SK-N-SH treated with all-trans-retinoic acid at 6 μM for 48 hours (cell line): ENCODE measurements around the gene PRKACG.

Experiments used
- ATAC-seq: fragments of 200-7000 bp; cut with Tn5 transposase; 3 replicates; pipeline ENCODE4 v1.9.1; 2020; ENCODE audit warnings: mild to moderate bottlenecking, moderate library complexity
- ARNTL ChIP-seq: fragments of 450-650 bp; formaldehyde crosslinking; IDR thresholded peaks from 2 replicates; pipeline ENCODE4 v1.5.0; 2020; ENCODE audit warnings: low read depth, mild to moderate bottlenecking, moderate library complexity, borderline replicate concordance
- BACH2 ChIP-seq: fragments of 250-450 bp; sonication (Bioruptor Pico); IDR thresholded peaks from 2 replicates; pipeline ENCODE4 v1.9.0; 2021; ENCODE audit warnings: mild to moderate bottlenecking, borderline replicate concordance
- CREB5 ChIP-seq: fragments of 250-450 bp; sonication (Bioruptor Pico); IDR thresholded peaks from 2 replicates; pipeline ENCODE4 v1.5.1; 2020; ENCODE audit warnings: low read depth, mild to moderate bottlenecking, moderate library complexity
- CSDC2 ChIP-seq: fragments of 250-450 bp; sonication (Bioruptor Pico); IDR thresholded peaks from 2 replicates; pipeline ENCODE4 v1.5.0; 2020; ENCODE audit warnings: mild to moderate bottlenecking, moderate library complexity
- CSRNP3 ChIP-seq: fragments of 250-450 bp; sonication (Bioruptor Pico); IDR thresholded peaks from 2 replicates; pipeline ENCODE4 v1.5.1; 2021; ENCODE audit warnings: mild to moderate bottlenecking, moderate library complexity
- ESRRG ChIP-seq: fragments of 250-450 bp; sonication (Bioruptor Pico); IDR thresholded peaks from 2 replicates; pipeline ENCODE4 v1.6.1; 2021; ENCODE audit warnings: mild to moderate bottlenecking
- GLIS3 ChIP-seq: fragments of 250-450 bp; sonication (Bioruptor Pico); IDR thresholded peaks from 2 replicates; pipeline ENCODE4 v1.5.0; 2020; ENCODE audit warnings: mild to moderate bottlenecking, moderate library complexity
- ISL1 ChIP-seq: fragments of 250-450 bp; sonication (Bioruptor Pico); IDR thresholded peaks from 2 replicates; pipeline ENCODE4 v2.1.2; 2022; ENCODE audit warnings: mild to moderate bottlenecking, moderate library complexity
- PATZ1 ChIP-seq: fragments of 250-450 bp; sonication (Bioruptor Pico); IDR thresholded peaks from 2 replicates; pipeline ENCODE4 v1.8.0; 2020; ENCODE audit warnings: mild to moderate bottlenecking, moderate library complexity, borderline replicate concordance
- POU6F1 ChIP-seq: fragments of 250-450 bp; sonication (Bioruptor Pico); IDR thresholded peaks from 2 replicates; pipeline ENCODE4 v1.8.0; 2021; ENCODE audit warnings: low read depth, mild to moderate bottlenecking, moderate library complexity, borderline replicate concordance
- PPARA ChIP-seq: fragments of 250-450 bp; sonication (Bioruptor Pico); IDR thresholded peaks from 2 replicates; pipeline ENCODE4 v1.5.0; 2020; ENCODE audit warnings: mild to moderate bottlenecking, borderline replicate concordance
- RARB ChIP-seq: fragments of 250-450 bp; sonication (Bioruptor Pico); IDR thresholded peaks from 2 replicates; pipeline ENCODE4 v1.8.0; 2021; ENCODE audit warnings: mild to moderate bottlenecking, moderate library complexity
- TCF4 ChIP-seq: fragments of 250-450 bp; sonication (Bioruptor Pico); IDR thresholded peaks from 2 replicates; pipeline ENCODE4 v1.8.0; 2021; ENCODE audit warnings: mild to moderate bottlenecking, moderate library complexity, borderline replicate concordance
- TOX ChIP-seq: fragments of 250-450 bp; sonication (Bioruptor Pico); IDR thresholded peaks from 2 replicates; pipeline ENCODE4 v1.8.0; 2021; ENCODE audit warnings: mild to moderate bottlenecking, moderate library complexity, borderline replicate concordance
- TSHZ2 ChIP-seq: fragments of 250-450 bp; sonication (Bioruptor Pico); IDR thresholded peaks from 2 replicates; pipeline ENCODE4 v1.5.0; 2020; ENCODE audit warnings: mild to moderate bottlenecking, moderate library complexity
- ZC3H10 ChIP-seq: fragments of 250-450 bp; sonication (Bioruptor Pico); IDR thresholded peaks from 2 replicates; pipeline ENCODE4 v1.5.1; 2021; ENCODE audit warnings: mild to moderate bottlenecking, moderate library complexity
- ZFP3 ChIP-seq: fragments of 250-450 bp; sonication (Bioruptor Pico); IDR thresholded peaks from 2 replicates; pipeline ENCODE4 v1.5.0; 2020; ENCODE audit warnings: mild to moderate bottlenecking, moderate library complexity
- ZFP30 ChIP-seq: fragments of 450-650 bp; formaldehyde crosslinking; IDR thresholded peaks from 2 replicates; pipeline ENCODE4 v1.5.0; 2022; ENCODE audit warnings: mild to moderate bottlenecking, moderate library complexity
- ZNF565 ChIP-seq: fragments of 450-650 bp; formaldehyde crosslinking; conservative IDR thresholded peaks from 2 replicates; pipeline ENCODE4 v1.5.0; 2020; ENCODE audit warnings: low read depth, mild to moderate bottlenecking, moderate library complexity
- ZNF70 ChIP-seq: fragments of 450-650 bp; formaldehyde crosslinking; IDR thresholded peaks from 2 replicates; pipeline ENCODE4 v1.5.0; 2020; ENCODE audit warnings: mild to moderate bottlenecking, moderate library complexity
- ZNF8 ChIP-seq: fragments of 450-650 bp; formaldehyde crosslinking; IDR thresholded peaks from 2 replicates; pipeline ENCODE4 v1.5.0; 2020; ENCODE audit warnings: mild to moderate bottlenecking, moderate library complexity

Gene PRKACG

GRCh38 chr9:69003051-69003450, 10.9 kb downstream of the PRKACG start:
- no peak for TF ChIP-seq RARB (CRISPR knock-in tag)
- no peak for TF ChIP-seq CREB5 (CRISPR knock-in tag)
- no peak for TF ChIP-seq CSDC2 (CRISPR knock-in tag)
- no peak for TF ChIP-seq TOX
- TF ChIP-seq TCF4 = no peak
- TF ChIP-seq ESRRG (CRISPR knock-in tag) = no peak
- no peak for TF ChIP-seq CSRNP3
- no peak for TF ChIP-seq GLIS3 (CRISPR knock-in tag)
- no peak for TF ChIP-seq ZFP3
- TF ChIP-seq ZFP30 = no peak
- TF ChIP-seq ISL1 = no peak
- TF ChIP-seq POU6F1 (CRISPR knock-in tag) = no peak
- no peak for TF ChIP-seq ZNF8 (CRISPR knock-in tag)
- no peak for TF ChIP-seq ZNF70
- no peak for TF ChIP-seq PATZ1 (CRISPR knock-in tag)
- TF ChIP-seq TSHZ2 = no peak
- no peak for TF ChIP-seq BACH2

GRCh38 chr9:69001921-69002320, 12.0 kb downstream of the PRKACG start:
- no peak for TF ChIP-seq PATZ1 (CRISPR knock-in tag)
- no peak for TF ChIP-seq ZNF565 (CRISPR knock-in tag)
- no peak for TF ChIP-seq ARNTL (CRISPR knock-in tag)
- no peak for TF ChIP-seq CSRNP3
- no peak for TF ChIP-seq ZC3H10
- TF ChIP-seq ZNF8 (CRISPR knock-in tag) = no peak
- no peak for TF ChIP-seq ZNF70
- TF ChIP-seq TCF4 = no peak
- no peak for TF ChIP-seq PPARA
- no peak for ATAC-seq

More at GRCh38 chr9:69003051-69003450, 10.9 kb downstream of the PRKACG start:
- ATAC-seq = no peak
